GM12878 (cell line): ENCODE results near the gene PAPPA. TPM values are rescaled to one million over a fixed set of nuclear protein-coding genes. Genes with fewer than 3 reads are reported as not detected.
A peak's percentile ranks its signal among the peaks of the same experiment; 100 is the strongest.

ENCODE experiments used
- ATAC-seq: fragments of 200-7000 bp; cut with Tn5 transposase; 3 replicates; pipeline ENCODE4 v1.9.1; 2020; ENCODE audit warnings: mild to moderate bottlenecking, moderate library complexity
- BruUV-seq: library from RNA; stranded (reverse); fragments of 400-500 nt; replicated peaks from 2 replicates; lab custom pipeline; 2021; lab: Mats Ljungman, UMichigan
- CTCF ChIA-PET: fragments of 300-600 bp; sonication (Branson Sonifier 250); formaldehyde crosslinking; extraction: SDS; loops from one replicate; lab custom pipeline; 2021; ENCODE audit warnings: inconsistent platforms; lab: Yijun Ruan, JAX
- POLR2A ChIA-PET: fragments of 350-600 bp; formaldehyde crosslinking; extraction: SDS; loops from one replicate; lab custom pipeline; 2021; ENCODE audit warnings: inconsistent platforms; lab: Charles Lee
- RAD21 ChIA-PET: fragments of 300-600 bp; sonication (Branson Sonifier 250); formaldehyde crosslinking; loops from one replicate; lab custom pipeline; 2023; ENCODE audit warnings: antibody characterized with exemption; ENCODE audit not compliant: unreplicated experiment; lab: Charles Lee
- SMC1A ChIA-PET: fragments of 300-600 bp; sonication (Branson Sonifier 250); formaldehyde crosslinking; loops from one replicate; lab custom pipeline; 2023; ENCODE audit not compliant: unreplicated experiment, uncharacterized antibody; lab: Charles Lee
- DNase-seq: peaks from one replicate; pipeline ENCODE4 v3.0.0-alpha.2; 2011; ENCODE audit warnings: low read depth, low spot score
- FAIRE-seq: peaks from 3 replicates; lab custom pipeline; 2011; peaks lifted over from hg19 to GRCh38; lab: Jason Lieb, UNC
- H2AFZ ChIP-seq: 2 replicates; pipeline ENCODE4 v1.6.0; 2011; ENCODE audit warnings: low read depth, low read length, control low read depth; ENCODE audit not compliant: control insufficient read depth
- H3K27ac ChIP-seq: 2 replicates; pipeline ENCODE4 v1.5.1; 2011; ENCODE audit warnings: control low read depth; ENCODE audit not compliant: control insufficient read depth, insufficient read depth
- H3K27me3 ChIP-seq, 2 experiments: replicated peaks in 1 of 2; 2 replicates each; pipeline versions ENCODE4 v1.6.0 to v1.6.1; 2011; ENCODE audit warnings: low read length in 1 of 2; ENCODE audit not compliant: control insufficient read depth in 2 of 2, insufficient read depth in 2 of 2
- H3K36me3 ChIP-seq, 2 experiments: 2 replicates each; pipeline ENCODE4 v1.5.1; 2011; ENCODE audit warnings: low read length in 1 of 2; ENCODE audit not compliant: control insufficient read depth in 2 of 2, insufficient read depth in 2 of 2
- H3K4me1 ChIP-seq: 2 replicates; pipeline ENCODE4 v1.6.1; 2011; ENCODE audit warnings: mild to moderate bottlenecking, low read length, moderate library complexity, mixed read lengths; ENCODE audit not compliant: control insufficient read depth, insufficient read depth
- H3K4me2 ChIP-seq: 2 replicates; pipeline ENCODE4 v1.6.0; 2011; ENCODE audit warnings: control low read depth; ENCODE audit not compliant: control insufficient read depth, insufficient read depth
- H3K4me3 ChIP-seq: fragments of 200-600 bp; sonication (generic); 2 replicates; pipeline ENCODE4 v1.5.1; 2016
- H3K79me2 ChIP-seq: 2 replicates; pipeline ENCODE4 v1.6.0; 2011; ENCODE audit warnings: low read length; ENCODE audit not compliant: control insufficient read depth, insufficient read depth
- H3K9ac ChIP-seq: 2 replicates; pipeline ENCODE4 v1.8.0; 2011; ENCODE audit warnings: low read length, control low read depth, mixed read lengths; ENCODE audit not compliant: control insufficient read depth, insufficient read depth
- H3K9me3 ChIP-seq: replicated peaks from 3 replicates; pipeline ENCODE4 v1.5.1; 2011; ENCODE audit warnings: mild to moderate bottlenecking, low read length; ENCODE audit not compliant: control insufficient read depth, insufficient read depth
- H4K20me1 ChIP-seq: 2 replicates; pipeline ENCODE4 v1.6.0; 2011; ENCODE audit not compliant: control insufficient read depth, insufficient read depth
- RAD21 ChIP-seq: IDR thresholded peaks from 2 replicates; pipeline ENCODE4 v1.6.1; 2011; ENCODE audit warnings: mild to moderate bottlenecking, low read depth, low read length, moderate library complexity; ENCODE audit not compliant: insufficient read depth
- SMC3 ChIP-seq: IDR thresholded peaks from 2 replicates; pipeline ENCODE4 v1.6.1; 2011; ENCODE audit warnings: low read length, improper control_type of control experiment, borderline replicate concordance
- ZSCAN29 ChIP-seq: fragments of 450-650 bp; IDR thresholded peaks from 2 replicates; pipeline ENCODE4 v1.6.1; 2017; ENCODE audit warnings: mild to moderate bottlenecking, moderate library complexity
- WGBS: methylation state at CpG from one replicate; pipeline ENCODE4 v1.1.6; 2016; ENCODE audit warnings: low lambda C conversion rate; ENCODE audit not compliant: insufficient replicate concordance, insufficient coverage; ENCODE audit errors: missing lambda C conversion rate; 5-methylcytosine and 5-hydroxymethylcytosine counted together
- in situ Hi-C: fragments of 300-500 bp; cut with MboI; formaldehyde crosslinking; loops from 9 replicates; pipeline ENCODE4 v1.14.3; 2018; ENCODE audit warnings: mixed read lengths
- intact Hi-C: fragments of 100-400 bp; cut with micrococcal nuclease; formaldehyde crosslinking; loops from one replicate; pipeline ENCODE4 v1.14.2; 2022; ENCODE audit not compliant: unreplicated experiment
- polyA plus RNA-seq, 11 experiments: library from polyadenylated mRNA; depleted of rRNA in 4 of 11; unstranded in 6 of 11; stranded (reverse) in 5 of 11; fragments of >200 nt; fragmentation: Nextera tagmentation in 4 of 11; fragmentation: Illumina TruSeq in 1 of 11; extraction: Ambion mirVana in 4 of 11; extraction: Trizol in 1 of 11; gene quantifications; 1 replicate in 1 of 11; 2 replicates in 10 of 11; pipeline versions ENCODE4 v1.2.1 to v1.2.3, GENCODE V29; 2011 to 2016; ENCODE audit warnings: inconsistent platforms in 2 of 11, missing spikeins in 2 of 11, low read depth in 1 of 11
- total RNA-seq, 4 experiments: library from RNA; depleted of rRNA in 3 of 4; stranded (reverse); fragments of >200 nt in 3 of 4; fragmentation: Illumina TruSeq in 1 of 4; extraction: Trizol in 1 of 4; gene quantifications; 2 replicates each; pipeline versions ENCODE4 v1.2.1 to v1.2.3, GENCODE V29; 2013 to 2021
- TF ChIP-seq, protein P1 (sequence below), 3 experiments: IDR thresholded peaks in 2 of 3; conservative IDR thresholded peaks in 1 of 3; 2 replicates each; pipeline ENCODE4 v1.5.1; 2011; ENCODE audit warnings: low read depth in 3 of 3, low read length in 3 of 3, mild to moderate bottlenecking in 3 of 3, control low read depth in 2 of 3, moderate library complexity in 2 of 3, inconsistent platforms in 1 of 3, mixed read lengths in 1 of 3; ENCODE audit not compliant: control insufficient read depth in 2 of 3, insufficient read depth in 1 of 3; ENCODE audit errors: extremely low read depth in 1 of 3

PAPPA gene
- total and polyA plus RNA-seq, 10 of the 15 experiments (the other 5 are each of a cell fraction or from before 2014, with no cell fraction given) = under 0.01 to 0.19 (median 0.02) TPM; not detected in 4

DNA sequence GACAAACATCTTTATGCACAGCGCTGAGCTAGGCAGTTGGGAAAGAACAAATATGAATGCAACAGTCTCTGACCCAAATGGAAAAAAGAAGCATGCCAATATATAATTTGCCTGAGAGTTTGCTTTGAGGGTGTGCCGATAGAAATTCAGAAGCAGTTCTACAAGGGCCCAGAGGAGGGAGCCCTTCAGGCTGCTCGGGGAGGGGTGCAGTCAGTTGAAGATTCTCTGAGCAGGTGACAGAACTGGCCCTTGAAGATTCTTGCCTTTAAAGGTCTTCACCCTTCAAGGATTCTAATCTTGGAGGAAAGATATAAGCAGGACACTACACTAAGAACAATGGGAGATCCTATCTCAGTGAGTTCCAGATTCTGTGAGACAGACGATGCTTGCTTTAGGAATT lies 3.7 kb upstream of the PAPPA start:
- CTCF ChIA-PET = interaction anchor here (0.8 to 2.4 kb wide), 11 partner anchors 9 to 558 kb away, joined by 3 to 13 read pairs (median 3); no protein-coding TSS in a partner anchor
- Histone ChIP-seq H3K27me3 (peaks cover under 1 to 8% of the 10 kb centered on the region in 2 experiments; a peak in 3 of 4 replicates), H3K4me3 (no peak overlapping the region), H3K4me2 (no peak overlapping the region), H3K4me1 (no peaks in the 10 kb centered on the region), H3K79me2 (no peaks in the 10 kb centered on the region), H3K9ac (no peak overlapping the region), H3K9me3 (no peaks in the 10 kb centered on the region), H3K27ac (no peak overlapping the region), H3K36me3 (no peaks in the 10 kb centered on the region), H4K20me1 (no peaks in the 10 kb centered on the region)
- POLR2A ChIA-PET = no interaction called here
- no peak for DNase-seq
- ATAC-seq = peak; percentile 77
- BruUV-seq = no TSS peak
- RAD21 ChIA-PET = interaction anchor here (1.5 kb wide), 1 partner anchor 556 kb away, joined by 3 read pairs; no protein-coding TSS in a partner anchor
- 11% methylated on average over 4 of the region's 4 CpGs for WGBS
- in situ Hi-C loops = loop anchor here (5.0 kb wide), 1 partner anchor 502 kb away; no protein-coding TSS in a partner anchor
- SMC1A ChIA-PET = interaction anchor here (1.2 kb wide), 2 partner anchors 15 to 556 kb away, joined by 3 to 4 read pairs; no protein-coding TSS in a partner anchor
- no peak for FAIRE-seq
- TF ChIP-seq ZSCAN29 (no peak), RAD21 (peak; percentile 53), SMC3 (peak; percentile 57; the same call in 1 of the 2 replicates)
- TF ChIP-seq, protein P1, sequence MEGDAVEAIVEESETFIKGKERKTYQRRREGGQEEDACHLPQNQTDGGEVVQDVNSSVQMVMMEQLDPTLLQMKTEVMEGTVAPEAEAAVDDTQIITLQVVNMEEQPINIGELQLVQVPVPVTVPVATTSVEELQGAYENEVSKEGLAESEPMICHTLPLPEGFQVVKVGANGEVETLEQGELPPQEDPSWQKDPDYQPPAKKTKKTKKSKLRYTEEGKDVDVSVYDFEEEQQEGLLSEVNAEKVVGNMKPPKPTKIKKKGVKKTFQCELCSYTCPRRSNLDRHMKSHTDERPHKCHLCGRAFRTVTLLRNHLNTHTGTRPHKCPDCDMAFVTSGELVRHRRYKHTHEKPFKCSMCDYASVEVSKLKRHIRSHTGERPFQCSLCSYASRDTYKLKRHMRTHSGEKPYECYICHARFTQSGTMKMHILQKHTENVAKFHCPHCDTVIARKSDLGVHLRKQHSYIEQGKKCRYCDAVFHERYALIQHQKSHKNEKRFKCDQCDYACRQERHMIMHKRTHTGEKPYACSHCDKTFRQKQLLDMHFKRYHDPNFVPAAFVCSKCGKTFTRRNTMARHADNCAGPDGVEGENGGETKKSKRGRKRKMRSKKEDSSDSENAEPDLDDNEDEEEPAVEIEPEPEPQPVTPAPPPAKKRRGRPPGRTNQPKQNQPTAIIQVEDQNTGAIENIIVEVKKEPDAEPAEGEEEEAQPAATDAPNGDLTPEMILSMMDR (IDR thresholded peaks at IDR 0.05 in 2 of 3, conservative IDR thresholded peaks at IDR 0.05 in 1 of 3; ENCODE audit: control insufficient read depth in 2 of 3, extremely low read depth in 1 of 3, insufficient read depth in 1 of 3, low read depth in 3 of 3, low read length in 3 of 3) = peak; percentile 50 to 54 (median 54)
- TF ChIP-seq, all 136 proteins: peak for 3
- intact Hi-C loops = no loop called here
- H2AFZ ChIP-seq = no peak overlapping the region
